Measurements from ENCODE around the gene CNIH1.

GRCh38 chr14:54457609-54457996, 16.4 kb upstream of the CNIH1 start:
- TF ChIP-seq POLR2A (IDR thresholded peaks at IDR 0.05), result no peak
- TF ChIP-seq CTCF (IDR thresholded peaks at IDR 0.05), result no peak
- TF ChIP-seq POLR2AphosphoS5 (IDR thresholded peaks at IDR 0.05), result no peak

Data from suprapubic skin (tissue), 4 donors.